Panc1 (cell line): Measurements from ENCODE around the gene ZNF616. TPM values are rescaled to one million over a fixed set of nuclear protein-coding genes. Genes with fewer than 3 reads are reported as not detected.

Experiments
- ATAC-seq: fragments of 200-7000 bp; cut with Tn5 transposase; 2 replicates; pipeline ENCODE4 v1.9.1; 2020; ENCODE audit warnings: mild to moderate bottlenecking, moderate library complexity
- BruUV-seq: library from RNA; stranded (reverse); fragments of 400-500 nt; replicated peaks from 2 replicates; lab custom pipeline; 2021; lab: Mats Ljungman, UMichigan
- CTCF ChIA-PET: fragments of 300-600 bp; sonication (Branson Sonifier 250); formaldehyde crosslinking; loops from one replicate; lab custom pipeline; 2022; ENCODE audit warnings: antibody characterized with exemption; lab: Charles Lee
- POLR2A ChIA-PET: fragments of 300-600 bp; sonication (Branson Sonifier 250); formaldehyde crosslinking; loops from one replicate; lab custom pipeline; 2022; ENCODE audit warnings: antibody characterized with exemption; lab: Charles Lee
- DNase-seq: peaks from one replicate; pipeline ENCODE4 v3.0.0-alpha.2; 2010; ENCODE audit warnings: low read depth, low spot score
- H3K27ac ChIP-seq: 2 replicates; pipeline ENCODE4 v1.5.1; 2011; ENCODE audit warnings: mild to moderate bottlenecking, low read length, inconsistent platforms
- H3K27me3 ChIP-seq: fragments of 200-500 bp; sonication (Bioruptor generic); 2 replicates; pipeline ENCODE4 v1.6.0; 2014; ENCODE audit warnings: low read length, inconsistent platforms; ENCODE audit not compliant: control insufficient read depth, insufficient read depth
- H3K36me3 ChIP-seq: fragments of 200-500 bp; sonication (Bioruptor generic); 2 replicates; pipeline ENCODE4 v1.5.1; 2014; ENCODE audit warnings: inconsistent platforms, mild to moderate bottlenecking, low read length, moderate library complexity; ENCODE audit not compliant: control insufficient read depth, insufficient read depth
- H3K4me1 ChIP-seq: 2 replicates; pipeline ENCODE4 v1.5.1; 2011; ENCODE audit warnings: inconsistent platforms, mild to moderate bottlenecking, low read length, moderate library complexity; ENCODE audit not compliant: control insufficient read depth, insufficient read depth
- H3K4me3 ChIP-seq, 2 experiments: 2 replicates each; pipeline ENCODE4 v1.5.1; 2011 to 2012; ENCODE audit warnings: low read depth in 2 of 2, low read length in 2 of 2, mild to moderate bottlenecking in 2 of 2, inconsistent platforms in 1 of 2, moderate library complexity in 1 of 2
- H3K9me3 ChIP-seq: fragments of 200-500 bp; sonication (Bioruptor generic); 2 replicates; pipeline ENCODE4 v1.5.1; 2014; ENCODE audit warnings: low read depth, mild to moderate bottlenecking, inconsistent platforms, low read length, moderate library complexity; ENCODE audit not compliant: control insufficient read depth, insufficient read depth
- CTCF ChIP-seq: fragments of 450-650 bp; IDR thresholded peaks from 2 replicates; pipeline ENCODE4 v1.5.1; 2017; ENCODE audit warnings: mild to moderate bottlenecking
- POLR2AphosphoS5 ChIP-seq: IDR thresholded peaks from 2 replicates; pipeline ENCODE4 v1.6.1; 2012; ENCODE audit warnings: mild to moderate bottlenecking, low read depth, low read length, moderate library complexity
- REST ChIP-seq, 2 experiments: IDR thresholded peaks; 2 replicates each; pipeline ENCODE4 v1.6.1; 2011 to 2012; ENCODE audit warnings: low read depth in 2 of 2, control low read depth in 1 of 2, low read length in 1 of 2, mild to moderate bottlenecking in 1 of 2, moderate library complexity in 1 of 2; ENCODE audit not compliant: insufficient read depth in 1 of 2
- SIN3A ChIP-seq: IDR thresholded peaks from 2 replicates; pipeline ENCODE4 v1.6.1; 2012; ENCODE audit warnings: low read depth, mild to moderate bottlenecking, low read length, moderate library complexity, borderline replicate concordance; ENCODE audit not compliant: insufficient read depth
- TCF7L2 ChIP-seq: IDR thresholded peaks from 2 replicates; pipeline ENCODE4 v1.6.1; 2011; ENCODE audit warnings: mild to moderate bottlenecking, low read depth, low read length, inconsistent platforms
- in situ Hi-C: cut with HindIII; loops from 2 replicates; pipeline ENCODE4 v1.10.0; 2016; ENCODE audit warnings: low sequenced_read_pairs, low pct_unique_long_range_greater_than_20kb
- intact Hi-C: fragments of 100-400 bp; cut with micrococcal nuclease; formaldehyde crosslinking; loops from one replicate; pipeline ENCODE4 v1.10.0; 2022; ENCODE audit not compliant: unreplicated experiment
- total RNA-seq: library from RNA; stranded (reverse); gene quantifications from one replicate; pipeline ENCODE4 v1.2.1, GENCODE V29; 2021; ENCODE audit not compliant: unreplicated experiment

Gene ZNF616
- total RNA-seq, 1 experiment from 2014 or later = 5.3 TPM

- DNase-seq (peak; percentile 50), ATAC-seq (peak; percentile 99)
- TF ChIP-seq POLR2AphosphoS5 (peak; percentile 68), TCF7L2 (no peak)
- Histone ChIP-seq H3K9me3 (peaks cover 8% of the 10 kb centered on the region; the same call in 1 of the 2 replicates), H3K4me1 (no peaks in the 10 kb centered on the region), H3K4me3 (peak within 1 kb of the TSS; percentile 93 to 99), H3K36me3 (no peaks in the 10 kb centered on the region), H3K27me3 (no peaks in the 10 kb centered on the region), H3K27ac (peak within 1 kb of the TSS; percentile 91)
- BruUV-seq = TSS peak; percentile 86
- CTCF ChIA-PET = no interaction called here
- POLR2A ChIA-PET = interaction anchor here (0.6 kb wide), 1 partner anchor 133 kb away, joined by 3 read pairs; no protein-coding TSS in a partner anchor
- intact Hi-C loops (no loop called here), in situ Hi-C loops (no loop called here)
These were observed 44.3 kb downstream of the ZNF616 start, which contains the start of gene ZNF841 for GRCh38 chr19:52095172-52096014. TSS of gene ZNF841 (minus strand) at chr19:52095765. CDS start at chr19:52084801, 10,964 bp downstream.

- no peaks in the 10 kb centered on the region for H3K36me3 ChIP-seq
- no peaks in the 10 kb centered on the region for H3K4me1 ChIP-seq
- no TSS peak for BruUV-seq
- peaks cover 11% of the 10 kb centered on the region; the same call in 1 of the 2 replicates for H3K9me3 ChIP-seq
- H3K27me3 ChIP-seq = no peaks in the 10 kb centered on the region
- H3K27ac ChIP-seq = peak overlapping the region; percentile 91
- H3K4me3 ChIP-seq = peak overlapping the region; percentile 93 to 99
- intact Hi-C loops = no loop called here
- ChIA-PET POLR2A (no interaction called here), CTCF (no interaction called here)
- ATAC-seq = peak; percentile 57; the same call in 1 of the 2 replicates
- DNase-seq = no peak
- in situ Hi-C loops = no loop called here
- no peak for TF ChIP-seq SIN3A
- no peak for TF ChIP-seq CTCF
- TF ChIP-seq TCF7L2 = no peak
- no peak for TF ChIP-seq POLR2AphosphoS5
- TF ChIP-seq REST (IDR thresholded peaks at IDR 0.05; ENCODE audit: insufficient read depth in 1 of 2, low read depth in 2 of 2, low read length in 1 of 2) = no peak
These were observed 45.1 kb downstream of the ZNF616 start for GRCh38 chr19:52094526-52095130.
